ENCODE measurements around the gene FAM72A. TPM values are rescaled to one million over a fixed set of nuclear protein-coding genes. Genes with fewer than 3 reads are reported as not detected.
"Not testable (repeated sequence)": the region's sequence is repeated elsewhere in the genome, so short reads cannot be mapped to it uniquely, and the experiment has no call there.

FAM72A gene
- 27.6 and 29.0 TPM in 2 replicates for total RNA-seq (2014; rRNA removed; shearing (Covaris generic); ENCODE audit: low replicate concordance)

- H3K79me2 ChIP-seq (ENCODE audit: low read length); H2AFZ ChIP-seq (ENCODE audit: low read length); H3K4me2 ChIP-seq (ENCODE audit: low read depth, low read length, poor library complexity, severe bottlenecking); H3K27me3 ChIP-seq (ENCODE audit: low read length); H3K9me2 ChIP-seq (replicated peaks; ENCODE audit: insufficient read depth, low read length); H3K4me1 ChIP-seq (ENCODE audit: low read length); H3K36me3 ChIP-seq (ENCODE audit: insufficient read depth, low read length); H3K9me3 ChIP-seq (ENCODE audit: low read length); H4K20me1 ChIP-seq (ENCODE audit: insufficient read depth, low read depth, low read length): not testable (repeated sequence)
- Histone ChIP-seq H3K4me3 (ENCODE audit: low read length) (peak within 1 kb of the TSS; percentile 57; the same call in 1 of the 2 replicates), H3K27ac (ENCODE audit: low read length) (peak within 1 kb of the TSS; percentile 51; the same call in 1 of the 2 replicates), H3K9ac (ENCODE audit: low read length) (peak within 1 kb of the TSS; percentile 62)
- peak; percentile 99 for DNase-seq
Observed at GRCh38 chr1:206202789-206203363, at the start of gene FAM72A. Gene FAM72A, minus strand, starts transcription at chr1:206202839. Its CDS starts 814 bp downstream, at chr1:206202025.

DNA sequence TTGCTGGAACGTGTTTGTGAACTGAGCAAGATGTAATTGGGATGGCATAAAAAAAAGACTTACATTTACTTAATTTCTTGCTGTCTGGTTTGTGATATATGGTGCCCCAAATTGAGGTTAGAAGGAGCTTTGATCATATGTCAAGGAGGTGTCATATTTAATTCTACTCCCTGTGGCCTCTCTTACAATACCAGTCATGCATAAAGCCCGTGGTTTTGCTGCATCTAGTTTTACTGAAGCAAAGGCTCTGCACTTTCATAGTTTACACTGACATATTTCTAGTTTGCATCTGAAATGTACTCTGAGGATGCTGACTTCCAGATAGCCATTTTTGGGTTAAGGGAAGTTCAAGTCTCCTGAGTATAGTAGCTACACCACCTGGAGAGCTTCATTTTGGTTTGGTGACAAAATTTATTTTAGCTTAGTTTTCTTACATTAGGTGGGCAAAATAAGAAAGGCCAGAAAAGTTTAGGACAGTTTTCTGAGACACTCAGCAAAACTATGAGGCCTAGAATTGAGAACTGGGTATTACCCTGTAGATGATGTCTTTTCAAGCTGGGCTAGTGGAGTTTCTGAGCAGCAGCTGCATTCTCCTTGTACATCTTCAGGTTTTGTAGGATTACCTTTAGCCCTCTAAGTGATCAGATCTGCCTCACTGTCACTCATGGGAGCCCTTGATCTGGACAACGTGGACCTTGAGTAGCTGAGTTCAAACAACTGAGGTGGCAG, 48.5 kb upstream of the FAM72A start:
- Histone ChIP-seq H3K4me1 (ENCODE audit: low read length) (peaks cover 29% of the 10 kb centered on the region), H3K27ac (ENCODE audit: low read length) (peak overlapping the region; percentile 92), H3K9ac (ENCODE audit: low read length) (0 out of 2 replicates have a peak overlapping the region, but pooled peaks have one; percentile 47)
- H3K79me2 ChIP-seq (ENCODE audit: low read length); H2AFZ ChIP-seq (ENCODE audit: low read length); H4K20me1 ChIP-seq (ENCODE audit: insufficient read depth, low read depth, low read length); H3K9me3 ChIP-seq (ENCODE audit: low read length); H3K36me3 ChIP-seq (ENCODE audit: insufficient read depth, low read length); H3K4me3 ChIP-seq (ENCODE audit: low read length); H3K27me3 ChIP-seq (ENCODE audit: low read length); H3K9me2 ChIP-seq (replicated peaks; ENCODE audit: insufficient read depth, low read length); H3K4me2 ChIP-seq (ENCODE audit: low read depth, low read length, poor library complexity, severe bottlenecking): not testable (repeated sequence)
- peak; percentile 66 for DNase-seq

- not testable (repeated sequence) for H3K27ac ChIP-seq (ENCODE audit: low read length); H4K20me1 ChIP-seq (ENCODE audit: insufficient read depth, low read depth, low read length); H3K9ac ChIP-seq (ENCODE audit: low read length); H3K9me3 ChIP-seq (ENCODE audit: low read length); H3K36me3 ChIP-seq (ENCODE audit: insufficient read depth, low read length); DNase-seq; H3K4me3 ChIP-seq (ENCODE audit: low read length); H3K9me2 ChIP-seq (replicated peaks; ENCODE audit: insufficient read depth, low read length); H2AFZ ChIP-seq (ENCODE audit: low read length); H3K4me2 ChIP-seq (ENCODE audit: low read depth, low read length, poor library complexity, severe bottlenecking); H3K79me2 ChIP-seq (ENCODE audit: low read length); H3K27me3 ChIP-seq (ENCODE audit: low read length)
- H3K4me1 ChIP-seq (ENCODE audit: low read length), result peaks cover 13% of the 10 kb centered on the region
Observed at GRCh38 chr1:206246129-206246886, 43.7 kb upstream of the FAM72A start.

GRCh38 chr1:206245479-206245878, 42.8 kb upstream of the FAM72A start:
- H2AFZ ChIP-seq (ENCODE audit: low read length); DNase-seq; H3K4me2 ChIP-seq (ENCODE audit: low read depth, low read length, poor library complexity, severe bottlenecking); H3K27ac ChIP-seq (ENCODE audit: low read length); H3K9me2 ChIP-seq (replicated peaks; ENCODE audit: insufficient read depth, low read length); H3K79me2 ChIP-seq (ENCODE audit: low read length); H3K36me3 ChIP-seq (ENCODE audit: insufficient read depth, low read length); H4K20me1 ChIP-seq (ENCODE audit: insufficient read depth, low read depth, low read length); H3K4me3 ChIP-seq (ENCODE audit: low read length); H3K9me3 ChIP-seq (ENCODE audit: low read length); H3K27me3 ChIP-seq (ENCODE audit: low read length); H3K9ac ChIP-seq (ENCODE audit: low read length): not testable (repeated sequence)
- H3K4me1 ChIP-seq (ENCODE audit: low read length), result peaks cover 18% of the 10 kb centered on the region

- H3K9me3 ChIP-seq (ENCODE audit: low read length); H3K9ac ChIP-seq (ENCODE audit: low read length); H3K4me3 ChIP-seq (ENCODE audit: low read length); H3K4me2 ChIP-seq (ENCODE audit: low read depth, low read length, poor library complexity, severe bottlenecking); H3K27me3 ChIP-seq (ENCODE audit: low read length); H3K79me2 ChIP-seq (ENCODE audit: low read length); H3K9me2 ChIP-seq (replicated peaks; ENCODE audit: insufficient read depth, low read length); H3K27ac ChIP-seq (ENCODE audit: low read length); H2AFZ ChIP-seq (ENCODE audit: low read length); H4K20me1 ChIP-seq (ENCODE audit: insufficient read depth, low read depth, low read length); H3K36me3 ChIP-seq (ENCODE audit: insufficient read depth, low read length): not testable (repeated sequence)
- H3K4me1 ChIP-seq (ENCODE audit: low read length), result peaks cover 19% of the 10 kb centered on the region
- peak; percentile 55 for DNase-seq
Observed at GRCh38 chr1:206243335-206243734, 40.7 kb upstream of the FAM72A start.

DNA sequence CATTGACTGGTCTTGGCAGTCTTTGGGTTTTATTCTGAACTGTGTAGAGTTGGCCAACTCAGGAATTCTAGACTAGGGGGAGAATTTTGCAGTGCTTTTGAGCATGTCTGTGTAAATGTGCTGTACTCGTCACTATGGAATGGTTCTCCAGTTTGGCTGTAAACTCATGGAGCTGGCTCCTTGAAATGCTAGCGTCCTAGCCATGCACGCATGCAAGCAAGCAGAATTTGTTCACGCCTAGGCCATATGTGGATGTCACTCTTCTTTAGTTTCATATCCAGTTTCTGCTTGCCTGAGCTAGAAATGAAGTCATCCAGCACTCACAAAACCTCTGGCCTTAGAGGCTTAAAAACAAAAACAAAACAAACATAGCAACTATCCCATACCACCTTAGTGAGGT, 37.6 kb upstream of the FAM72A start:
- peak; percentile 41 for DNase-seq
- H3K4me2 ChIP-seq (ENCODE audit: low read depth, low read length, poor library complexity, severe bottlenecking); H2AFZ ChIP-seq (ENCODE audit: low read length); H3K36me3 ChIP-seq (ENCODE audit: insufficient read depth, low read length); H3K79me2 ChIP-seq (ENCODE audit: low read length); H4K20me1 ChIP-seq (ENCODE audit: insufficient read depth, low read depth, low read length); H3K4me3 ChIP-seq (ENCODE audit: low read length); H3K27me3 ChIP-seq (ENCODE audit: low read length); H3K9me2 ChIP-seq (replicated peaks; ENCODE audit: insufficient read depth, low read length); H3K9ac ChIP-seq (ENCODE audit: low read length); H3K9me3 ChIP-seq (ENCODE audit: low read length); H3K27ac ChIP-seq (ENCODE audit: low read length): not testable (repeated sequence)
- H3K4me1 ChIP-seq (ENCODE audit: low read length), result peaks cover 16% of the 10 kb centered on the region

GRCh38 chr1:206235190-206235589, 32.6 kb upstream of the FAM72A start:
- not testable (repeated sequence) for H3K9ac ChIP-seq (ENCODE audit: low read length); H3K4me1 ChIP-seq (ENCODE audit: low read length); H4K20me1 ChIP-seq (ENCODE audit: insufficient read depth, low read depth, low read length); H3K9me3 ChIP-seq (ENCODE audit: low read length); DNase-seq; H3K36me3 ChIP-seq (ENCODE audit: insufficient read depth, low read length); H3K9me2 ChIP-seq (replicated peaks; ENCODE audit: insufficient read depth, low read length); H3K79me2 ChIP-seq (ENCODE audit: low read length); H3K4me2 ChIP-seq (ENCODE audit: low read depth, low read length, poor library complexity, severe bottlenecking); H3K27ac ChIP-seq (ENCODE audit: low read length); H2AFZ ChIP-seq (ENCODE audit: low read length); H3K4me3 ChIP-seq (ENCODE audit: low read length); H3K27me3 ChIP-seq (ENCODE audit: low read length)

- H3K9ac ChIP-seq (ENCODE audit: low read length); DNase-seq; H2AFZ ChIP-seq (ENCODE audit: low read length); H3K36me3 ChIP-seq (ENCODE audit: insufficient read depth, low read length); H3K4me3 ChIP-seq (ENCODE audit: low read length); H4K20me1 ChIP-seq (ENCODE audit: insufficient read depth, low read depth, low read length); H3K27ac ChIP-seq (ENCODE audit: low read length); H3K4me1 ChIP-seq (ENCODE audit: low read length); H3K9me2 ChIP-seq (replicated peaks; ENCODE audit: insufficient read depth, low read length); H3K4me2 ChIP-seq (ENCODE audit: low read depth, low read length, poor library complexity, severe bottlenecking); H3K79me2 ChIP-seq (ENCODE audit: low read length); H3K27me3 ChIP-seq (ENCODE audit: low read length); H3K9me3 ChIP-seq (ENCODE audit: low read length): not testable (repeated sequence)
Observed at GRCh38 chr1:206234189-206234916, 31.7 kb upstream of the FAM72A start.

Data from Karpas-422 (cell line).